Skeletal muscle satellite cell (primary cell): ENCODE measurements around the gene MRPL41.
"Not testable (repeated sequence)": the region's sequence is repeated elsewhere in the genome, so short reads cannot be mapped to it uniquely, and the experiment has no call there.

Source experiments
- H3K27me3 ChIP-seq: 2 replicates; pipeline ENCODE4 v1.7.0; 2013; ENCODE audit warnings: low read length; ENCODE audit not compliant: control insufficient read depth, insufficient read depth
- H3K36me3 ChIP-seq: 2 replicates; pipeline ENCODE4 v1.7.0; 2013; ENCODE audit warnings: mild to moderate bottlenecking, control low read depth, low read length; ENCODE audit not compliant: insufficient read depth
- H3K4me1 ChIP-seq: 2 replicates; pipeline ENCODE4 v1.7.0; 2013; ENCODE audit warnings: low read length; ENCODE audit not compliant: control insufficient read depth, insufficient read depth
- H3K4me2 ChIP-seq: 2 replicates; pipeline ENCODE4 v1.7.0; 2013; ENCODE audit warnings: mild to moderate bottlenecking, low read length
- H3K4me3 ChIP-seq: 2 replicates; pipeline ENCODE4 v1.7.0; 2013; ENCODE audit warnings: low read length
- H3K9ac ChIP-seq: 2 replicates; pipeline ENCODE4 v1.7.0; 2013; ENCODE audit warnings: mild to moderate bottlenecking, low read depth, low read length, moderate library complexity
- H3K9me3 ChIP-seq: replicated peaks from 2 replicates; pipeline ENCODE4 v1.7.0; 2013; ENCODE audit warnings: mild to moderate bottlenecking, control low read depth, low read length

The MRPL41 gene

DNA sequence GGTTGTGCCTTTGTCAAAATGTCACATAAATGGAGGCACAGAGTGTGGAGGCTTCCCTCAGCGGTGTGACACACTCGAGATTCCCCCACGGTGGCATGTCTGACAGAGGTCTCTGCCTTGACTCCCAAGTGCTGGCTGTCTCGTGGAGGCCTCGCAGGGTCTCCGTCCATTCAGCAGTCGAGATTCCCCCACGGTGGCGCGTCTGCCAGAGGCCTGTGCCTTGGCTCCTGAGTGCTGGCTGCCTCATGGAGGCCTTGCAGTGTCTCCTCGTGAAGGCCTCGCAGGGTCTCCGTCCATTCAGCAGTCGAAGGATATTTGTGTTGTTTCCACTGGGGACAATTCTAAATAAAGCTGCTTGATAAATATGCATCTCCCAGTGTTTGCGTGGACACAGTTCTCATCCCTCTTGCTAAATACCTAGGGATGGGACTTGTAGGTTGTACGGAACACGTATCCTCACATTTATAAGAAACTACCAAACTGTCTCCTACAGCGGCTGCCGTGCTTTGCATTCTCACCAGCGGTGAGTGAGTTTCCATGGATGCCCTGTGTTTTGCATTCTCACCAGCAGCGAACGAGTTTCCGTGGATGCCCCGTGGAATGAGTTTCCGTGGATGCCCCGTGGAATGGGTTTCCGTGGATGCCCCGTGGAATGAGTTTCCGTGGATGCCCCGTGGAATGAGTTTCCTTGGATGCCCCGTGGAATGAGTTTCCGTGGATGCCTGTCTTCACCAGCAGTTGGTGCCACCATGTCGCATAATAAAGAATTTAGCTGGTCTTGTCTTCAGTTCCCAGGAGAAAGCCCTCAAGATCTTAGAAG, 27.3 kb upstream of the MRPL41 start:
- Histone ChIP-seq H3K4me2 (no peak overlapping the region), H3K4me1 (no peaks in the 10 kb centered on the region), H3K27me3 (no peaks in the 10 kb centered on the region), H3K36me3 (no peaks in the 10 kb centered on the region), H3K4me3 (no peak overlapping the region), H3K9me3 (no peaks in the 10 kb centered on the region), H3K9ac (no peak overlapping the region)

- H3K9me3 ChIP-seq: no peaks in the 10 kb centered on the region
- H3K27me3 ChIP-seq: no peaks in the 10 kb centered on the region
- no peaks in the 10 kb centered on the region for H3K4me1 ChIP-seq
- H3K36me3 ChIP-seq: no peaks in the 10 kb centered on the region
- H3K4me3 ChIP-seq: no peak overlapping the region
- H3K4me2 ChIP-seq: no peak overlapping the region
- H3K9ac ChIP-seq: no peak overlapping the region
Measured at GRCh38 chr9:137524981-137525317, 26.7 kb upstream of the MRPL41 start.

GRCh38 chr9:137530331-137530730, 21.3 kb upstream of the MRPL41 start:
- H3K27me3 ChIP-seq: peaks cover 4% of the 10 kb centered on the region
- no peak overlapping the region for H3K4me3 ChIP-seq
- no peak overlapping the region for H3K9ac ChIP-seq
- H3K4me1 ChIP-seq: peaks cover 15% of the 10 kb centered on the region
- no peak overlapping the region for H3K4me2 ChIP-seq
- H3K36me3 ChIP-seq: no peaks in the 10 kb centered on the region
- H3K9me3 ChIP-seq: no peaks in the 10 kb centered on the region

GRCh38 chr9:137531099-137531765, 20.4 kb upstream of the MRPL41 start:
- peaks cover 4% of the 10 kb centered on the region for H3K27me3 ChIP-seq
- no peaks in the 10 kb centered on the region for H3K36me3 ChIP-seq
- H3K9me3 ChIP-seq: no peaks in the 10 kb centered on the region
- no peak overlapping the region for H3K4me3 ChIP-seq
- peak overlapping the region; percentile 9 for H3K9ac ChIP-seq
- no peak overlapping the region for H3K4me2 ChIP-seq
- peaks cover 15% of the 10 kb centered on the region for H3K4me1 ChIP-seq

GRCh38 chr9:137532891-137533468, 18.7 kb upstream of the MRPL41 start:
- H3K4me2 ChIP-seq: not testable (repeated sequence)

GRCh38 chr9:137534256-137535119, 17.2 kb upstream of the MRPL41 start:
- Histone ChIP-seq H3K36me3 (no peaks in the 10 kb centered on the region), H3K27me3 (peaks cover 4% of the 10 kb centered on the region), H3K4me1 (peaks cover 15% of the 10 kb centered on the region), H3K9ac (no peak overlapping the region), H3K4me2 (no peak overlapping the region), H3K4me3 (no peak overlapping the region), H3K9me3 (no peaks in the 10 kb centered on the region)

More at GRCh38 chr9:137532891-137533468, 18.7 kb upstream of the MRPL41 start:
- not testable (repeated sequence) for H3K9me3 ChIP-seq, H3K4me3 ChIP-seq, H3K36me3 ChIP-seq, H3K27me3 ChIP-seq, H3K9ac ChIP-seq
- H3K4me1 ChIP-seq: peaks cover 15% of the 10 kb centered on the region

- H3K9ac ChIP-seq: no peak overlapping the region
- peaks cover 15% of the 10 kb centered on the region for H3K4me1 ChIP-seq
- H3K4me2 ChIP-seq: no peak overlapping the region
- peaks cover 4% of the 10 kb centered on the region for H3K27me3 ChIP-seq
- no peaks in the 10 kb centered on the region for H3K36me3 ChIP-seq
- no peak overlapping the region for H3K4me3 ChIP-seq
- no peaks in the 10 kb centered on the region for H3K9me3 ChIP-seq
Measured at GRCh38 chr9:137535120-137535428, 16.6 kb upstream of the MRPL41 start.

GRCh38 chr9:137536594-137537131, 15.0 kb upstream of the MRPL41 start:
- H3K9me3 ChIP-seq, H3K27me3 ChIP-seq, H3K4me3 ChIP-seq, H3K4me1 ChIP-seq, H3K36me3 ChIP-seq, H3K9ac ChIP-seq, H3K4me2 ChIP-seq: not testable (repeated sequence)

DNA sequence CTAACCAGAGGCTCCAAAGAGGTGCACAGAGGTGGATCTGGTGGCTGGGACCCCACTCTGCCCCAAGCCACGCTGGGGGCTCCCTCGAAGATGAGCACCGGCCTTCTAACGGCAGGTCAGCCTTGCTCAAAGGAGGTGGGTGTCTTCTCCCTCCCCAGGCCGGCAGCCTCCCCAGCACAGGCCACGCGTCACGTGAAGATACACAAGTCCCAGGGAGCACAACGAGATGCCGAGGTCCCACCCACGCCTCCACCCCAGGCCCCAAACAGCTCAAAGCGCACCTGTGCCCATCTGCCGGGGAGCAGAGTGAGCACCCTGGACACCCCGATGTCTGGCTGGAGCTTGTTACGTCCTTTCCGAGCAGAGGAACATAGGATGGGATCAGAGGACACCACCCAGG, 13.6 kb upstream of the MRPL41 start:
- H3K9me3 ChIP-seq: no peaks in the 10 kb centered on the region
- H3K4me2 ChIP-seq: no peak overlapping the region
- no peaks in the 10 kb centered on the region for H3K36me3 ChIP-seq
- no peak overlapping the region for H3K9ac ChIP-seq
- no peak overlapping the region for H3K4me3 ChIP-seq
- H3K27me3 ChIP-seq: no peaks in the 10 kb centered on the region
- peaks cover 2% of the 10 kb centered on the region for H3K4me1 ChIP-seq

- Histone ChIP-seq H3K27me3 (no peaks in the 10 kb centered on the region), H3K4me3 (no peak overlapping the region), H3K4me2 (no peak overlapping the region), H3K9me3 (no peaks in the 10 kb centered on the region), H3K36me3 (no peaks in the 10 kb centered on the region), H3K4me1 (peaks cover 16% of the 10 kb centered on the region), H3K9ac (no peak overlapping the region)
Measured at GRCh38 chr9:137540536-137540935, 11.1 kb upstream of the MRPL41 start.

- H3K4me3 ChIP-seq: no peak overlapping the region
- H3K9ac ChIP-seq: no peak overlapping the region
- no peaks in the 10 kb centered on the region for H3K9me3 ChIP-seq
- no peaks in the 10 kb centered on the region for H3K27me3 ChIP-seq
- H3K4me2 ChIP-seq: no peak overlapping the region
- H3K4me1 ChIP-seq: peaks cover 16% of the 10 kb centered on the region
- H3K36me3 ChIP-seq: no peaks in the 10 kb centered on the region
Measured at GRCh38 chr9:137542486-137542885, 9.2 kb upstream of the MRPL41 start.
